HepG2 (cell line): Measurements from ENCODE around the gene DIP2C. TPM values are rescaled to one million over a fixed set of nuclear protein-coding genes. Genes with fewer than 3 reads are reported as not detected.

Experiments
- ATAC-seq: fragments of 200-7000 bp; cut with Tn5 transposase; 3 replicates; pipeline ENCODE4 v1.9.1; 2020; ENCODE audit warnings: mild to moderate bottlenecking, moderate library complexity
- BruUV-seq: library from RNA; stranded (reverse); fragments of 400-500 nt; replicated peaks from 2 replicates; lab custom pipeline; 2021; lab: Mats Ljungman, UMichigan
- CTCF ChIA-PET: fragments of 300-600 bp; formaldehyde crosslinking; extraction: SDS; loops from one replicate; lab custom pipeline; 2021; ENCODE audit warnings: low total read pairs, inconsistent platforms, low intra/inter-chr PET ratio; lab: Yijun Ruan, JAX
- POLR2A ChIA-PET: fragments of 350-600 bp; sonication (Branson Sonifier 250); formaldehyde crosslinking; loops from one replicate; lab custom pipeline; 2020; ENCODE audit warnings: antibody characterized with exemption, inconsistent platforms; lab: Yijun Ruan, JAX
- DNase-seq: peaks from one replicate; pipeline ENCODE4 v3.0.0-alpha.2; 2015; ENCODE audit warnings: low spot score
- FAIRE-seq: peaks from 3 replicates; lab custom pipeline; 2011; peaks lifted over from hg19 to GRCh38; lab: Jason Lieb, UNC
- H2AFZ ChIP-seq: one replicate; pipeline ENCODE4 v1.6.1; 2011; ENCODE audit warnings: low read length, inconsistent platforms
- H3K27ac ChIP-seq: fragments of 300-600 bp; 3 replicates; pipeline ENCODE4 v1.8.0; 2011; ENCODE audit warnings: mixed run types, mild to moderate bottlenecking, mixed read lengths, low read length, inconsistent platforms; ENCODE audit not compliant: insufficient read depth; ENCODE audit errors: extremely low read length
- H3K27me3 ChIP-seq, 2 experiments: fragments of 200-600 bp in 1 of 2; 2 replicates in 1 of 2; 3 replicates in 1 of 2; pipeline versions ENCODE4 v1.6.0 to v1.8.0; 2011; ENCODE audit warnings: low read length in 2 of 2, mild to moderate bottlenecking in 2 of 2, moderate library complexity in 2 of 2, inconsistent platforms in 1 of 2; ENCODE audit not compliant: insufficient read depth in 2 of 2, control insufficient read depth in 1 of 2
- H3K36me3 ChIP-seq, 2 experiments: fragments of 200-600 bp in 1 of 2; replicated peaks in 1 of 2; 2 replicates in 1 of 2; 3 replicates in 1 of 2; pipeline versions ENCODE4 v1.5.1 to v1.8.0; 2011; ENCODE audit warnings: low read length in 2 of 2, inconsistent platforms in 1 of 2; ENCODE audit not compliant: insufficient read depth in 2 of 2, control insufficient read depth in 1 of 2
- H3K4me1 ChIP-seq: 2 replicates; pipeline ENCODE4 v1.5.1; 2012; ENCODE audit warnings: low read length, inconsistent platforms; ENCODE audit not compliant: insufficient read depth
- H3K4me2 ChIP-seq: 2 replicates; pipeline ENCODE4 v1.6.0; 2011; ENCODE audit warnings: low read depth, low read length, inconsistent platforms
- H3K4me3 ChIP-seq, 3 experiments: fragments of 200-600 bp in 1 of 3; sonication (generic), shearing (Covaris generic) in 1 of 3; replicated peaks in 1 of 3; 2 replicates each; pipeline ENCODE4 v1.5.1; 2011 to 2016; ENCODE audit warnings: low read length in 3 of 3, inconsistent platforms in 2 of 3, low read depth in 2 of 3, mild to moderate bottlenecking in 2 of 3, control low read depth in 1 of 3, mixed read lengths in 1 of 3; ENCODE audit not compliant: insufficient read depth in 1 of 3
- H3K79me2 ChIP-seq: one replicate; pipeline ENCODE4 v1.6.1; 2011; ENCODE audit warnings: low read length, inconsistent platforms; ENCODE audit not compliant: insufficient read depth
- H3K9ac ChIP-seq: 2 replicates; pipeline ENCODE4 v1.6.0; 2011; ENCODE audit warnings: mild to moderate bottlenecking, low read depth, low read length, inconsistent platforms; ENCODE audit not compliant: insufficient read depth
- H3K9me3 ChIP-seq: 2 replicates; pipeline ENCODE4 v1.5.1; 2012; ENCODE audit warnings: mild to moderate bottlenecking, low read length
- H4K20me1 ChIP-seq: 2 replicates; pipeline ENCODE4 v1.6.0; 2011; ENCODE audit warnings: inconsistent platforms, mild to moderate bottlenecking, low read length, moderate library complexity; ENCODE audit not compliant: insufficient read depth
- EEA1 ChIP-seq: sonication (generic); formaldehyde crosslinking; IDR thresholded peaks from 2 replicates; pipeline ENCODE4 v1.5.1; 2020; ENCODE audit warnings: mild to moderate bottlenecking, missing genetic modification reagents, borderline replicate concordance
- GFI1 ChIP-seq: sonication (generic); formaldehyde crosslinking; IDR thresholded peaks from 2 replicates; pipeline ENCODE4 v1.5.0; 2020; ENCODE audit warnings: missing genetic modification reagents, mild to moderate bottlenecking, borderline replicate concordance
- KAT8 ChIP-seq: IDR thresholded peaks from 2 replicates; pipeline ENCODE4 v1.6.1; 2016; ENCODE audit warnings: missing genetic modification reagents, missing compliant biosample characterization
- KMT2B ChIP-seq: IDR thresholded peaks from 2 replicates; pipeline ENCODE4 v1.6.1; 2016; ENCODE audit warnings: missing genetic modification reagents, missing compliant biosample characterization
- MIER3 ChIP-seq: IDR thresholded peaks from 2 replicates; pipeline ENCODE4 v1.6.1; 2016; ENCODE audit warnings: missing compliant biosample characterization, borderline replicate concordance
- NCOR1 ChIP-seq: fragments of 200-600 bp; sonication (generic); IDR thresholded peaks from 2 replicates; pipeline ENCODE4 v1.7.0; 2017; ENCODE audit warnings: antibody characterized with exemption, low read length, borderline replicate concordance
- NR3C1 ChIP-seq: sonication (generic); formaldehyde crosslinking; IDR thresholded peaks from 2 replicates; pipeline ENCODE4 v1.4.0; 2020; ENCODE audit warnings: missing genetic modification reagents
- POLR2AphosphoS2 ChIP-seq: IDR thresholded peaks from 2 replicates; pipeline ENCODE4 v1.6.1; 2011; ENCODE audit warnings: low read depth, low read length, improper control_type of control experiment
- PREB ChIP-seq: sonication (generic); formaldehyde crosslinking; IDR thresholded peaks from 2 replicates; pipeline ENCODE4 v1.4.0; 2020; ENCODE audit warnings: missing genetic modification reagents
- SRSF4 ChIP-seq: fragments of 200-400 bp; formaldehyde crosslinking; IDR thresholded peaks from one replicate; pipeline ENCODE4 v1.6.1; 2018; ENCODE audit warnings: mild to moderate bottlenecking, low read depth, low read length, moderate library complexity; ENCODE audit not compliant: poor library complexity, severe bottlenecking
- STAG1 ChIP-seq: sonication (generic); formaldehyde crosslinking; IDR thresholded peaks from 2 replicates; pipeline ENCODE4 v1.4.0; 2020; ENCODE audit warnings: missing genetic modification reagents
- THYN1 ChIP-seq: sonication (generic); formaldehyde crosslinking; IDR thresholded peaks from 2 replicates; pipeline ENCODE4 v1.8.1; 2023; ENCODE audit warnings: low read depth, mild to moderate bottlenecking, moderate library complexity, missing genetic modification reagents, borderline replicate concordance
- ZBTB42 ChIP-seq: sonication (generic); formaldehyde crosslinking; IDR thresholded peaks from 2 replicates; pipeline ENCODE4 v1.5.0; 2020; ENCODE audit warnings: mild to moderate bottlenecking, missing genetic modification reagents
- ZNF337 ChIP-seq: sonication (generic); formaldehyde crosslinking; IDR thresholded peaks from 2 replicates; pipeline ENCODE4 v1.5.1; 2020; ENCODE audit warnings: missing genetic modification reagents, low read depth, mild to moderate bottlenecking, borderline replicate concordance
- ZNF564 ChIP-seq: sonication (generic); formaldehyde crosslinking; IDR thresholded peaks from 2 replicates; pipeline ENCODE4 v1.8.1; 2023; ENCODE audit warnings: mild to moderate bottlenecking, missing genetic modification reagents
- ZNF75D ChIP-seq: sonication (generic); formaldehyde crosslinking; IDR thresholded peaks from 2 replicates; pipeline ENCODE4 v1.8.1; 2023; ENCODE audit warnings: missing genetic modification reagents, mild to moderate bottlenecking, borderline replicate concordance
- WGBS: methylation state at CpG from one replicate; pipeline ENCODE4 v1.1.6; 2017; ENCODE audit warnings: low lambda C conversion rate; 5-methylcytosine and 5-hydroxymethylcytosine counted together
- in situ Hi-C: cut with HindIII; loops from 2 replicates; pipeline ENCODE4 v1.10.0; 2017; ENCODE audit warnings: low pct_unique_long_range_greater_than_20kb; ENCODE audit not compliant: extremely low pct_ligation_motif_present
- intact Hi-C: fragments of 100-400 bp; cut with micrococcal nuclease; formaldehyde crosslinking; loops from one replicate; pipeline ENCODE4 v1.10.0; 2022; ENCODE audit not compliant: unreplicated experiment
- polyA plus RNA-seq, 8 experiments: library from polyadenylated mRNA; depleted of rRNA in 3 of 8; stranded (reverse) in 7 of 8; unstranded in 1 of 8; fragments of >200 nt; fragmentation: Illumina TruSeq in 4 of 8; extraction: Trizol in 4 of 8; gene quantifications; 2 replicates each; pipeline versions ENCODE4 v1.2.1 to v1.2.3, GENCODE V29; 2011 to 2016; ENCODE audit warnings: low read depth in 4 of 8, missing spikeins in 1 of 8, mixed read lengths in 1 of 8; ENCODE audit not compliant: insufficient read depth in 1 of 8
- total RNA-seq, 5 experiments: library from RNA; depleted of rRNA; stranded (reverse); fragments of >200 nt; fragmentation: Illumina TruSeq; extraction: Trizol; gene quantifications; 2 replicates each; pipeline ENCODE4 v1.2.3, GENCODE V29; 2016; ENCODE audit warnings: low read depth in 1 of 5
- TF ChIP-seq, protein P1 (sequence below): sonication (generic); formaldehyde crosslinking; IDR thresholded peaks from 2 replicates; pipeline ENCODE4 v1.5.0; 2020; ENCODE audit warnings: mild to moderate bottlenecking, low read depth, missing genetic modification reagents, borderline replicate concordance
- TF ChIP-seq, protein P2 (sequence below): sonication (generic); formaldehyde crosslinking; IDR thresholded peaks from 2 replicates; pipeline ENCODE4 v1.5.1; 2020; ENCODE audit warnings: missing genetic modification reagents, mild to moderate bottlenecking, borderline replicate concordance

DIP2C gene
- total and polyA plus RNA-seq, 2 of the 13 experiments (the other 11 are each of a cell fraction or from before 2014, with no cell fraction given), result 2.2 to 2.7 TPM

DNA sequence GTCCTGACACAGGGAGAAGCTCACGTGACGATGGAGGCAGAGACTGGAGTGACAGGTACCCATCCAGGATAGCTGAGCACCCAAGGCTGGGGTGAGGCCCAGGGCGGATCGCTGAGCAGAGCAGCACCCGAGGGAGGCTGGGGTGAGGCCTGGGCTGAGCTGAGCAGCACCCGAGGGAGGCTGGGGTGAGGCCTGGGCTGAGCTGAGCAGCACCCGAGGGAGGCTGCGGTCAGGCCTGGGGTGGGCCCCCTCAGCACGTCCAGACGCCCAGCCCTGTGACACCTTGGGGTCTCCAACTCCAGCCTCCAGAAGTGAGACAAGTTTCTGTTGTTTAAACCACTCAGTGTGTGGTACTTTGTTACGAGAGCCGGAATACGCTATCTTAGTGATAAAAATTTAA lies 318.0 kb downstream of the DIP2C start:
- peaks cover 25% of the 10 kb centered on the region for H3K4me1 ChIP-seq
- CTCF ChIA-PET, result no interaction called here
- H2AFZ ChIP-seq, result no peak overlapping the region
- no peaks in the 10 kb centered on the region for H4K20me1 ChIP-seq
- intact Hi-C loops (loop anchor here (5.0 kb wide), 1 partner anchor 1221 kb away; no protein-coding TSS in a partner anchor), in situ Hi-C loops (no loop called here)
- TF ChIP-seq MIER3 (CRISPR knock-in tag) (no peak), ZNF564 (CRISPR knock-in tag) (no peak), KMT2B (CRISPR knock-in tag) (no peak), KAT8 (no peak), GFI1 (CRISPR knock-in tag) (no peak), NR3C1 (CRISPR knock-in tag) (no peak), ZBTB42 (CRISPR knock-in tag) (no peak), EEA1 (CRISPR knock-in tag) (no peak), PREB (no peak), ZNF75D (CRISPR knock-in tag) (no peak), STAG1 (CRISPR knock-in tag) (no peak), SRSF4 (no peak), ZNF337 (CRISPR knock-in tag) (no peak), THYN1 (CRISPR knock-in tag) (no peak), POLR2AphosphoS2 (no peak), NCOR1 (no peak)
- TF ChIP-seq, protein P1, sequence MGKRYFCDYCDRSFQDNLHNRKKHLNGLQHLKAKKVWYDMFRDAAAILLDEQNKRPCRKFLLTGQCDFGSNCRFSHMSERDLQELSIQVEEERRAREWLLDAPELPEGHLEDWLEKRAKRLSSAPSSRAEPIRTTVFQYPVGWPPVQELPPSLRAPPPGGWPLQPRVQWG (CRISPR knock-in tag), result no peak
- TF ChIP-seq, protein P2, sequence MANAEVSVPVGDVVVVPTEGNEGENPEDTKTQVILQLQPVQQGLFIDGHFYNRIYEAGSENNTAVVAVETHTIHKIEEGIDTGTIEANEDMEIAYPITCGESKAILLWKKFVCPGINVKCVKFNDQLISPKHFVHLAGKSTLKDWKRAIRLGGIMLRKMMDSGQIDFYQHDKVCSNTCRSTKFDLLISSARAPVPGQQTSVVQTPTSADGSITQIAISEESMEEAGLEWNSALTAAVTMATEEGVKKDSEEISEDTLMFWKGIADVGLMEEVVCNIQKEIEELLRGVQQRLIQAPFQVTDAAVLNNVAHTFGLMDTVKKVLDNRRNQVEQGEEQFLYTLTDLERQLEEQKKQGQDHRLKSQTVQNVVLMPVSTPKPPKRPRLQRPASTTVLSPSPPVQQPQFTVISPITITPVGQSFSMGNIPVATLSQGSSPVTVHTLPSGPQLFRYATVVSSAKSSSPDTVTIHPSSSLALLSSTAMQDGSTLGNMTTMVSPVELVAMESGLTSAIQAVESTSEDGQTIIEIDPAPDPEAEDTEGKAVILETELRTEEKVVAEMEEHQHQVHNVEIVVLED (CRISPR knock-in tag), result no peak
- H3K27ac ChIP-seq, result no peak overlapping the region
- H3K4me3 ChIP-seq, result no peak overlapping the region
- H3K9ac ChIP-seq, result no peak overlapping the region
- WGBS, result over 99% methylated on average over 8 of the region's 13 CpGs
- no peaks in the 10 kb centered on the region; a peak in 3 of 5 replicates for H3K36me3 ChIP-seq
- no peak overlapping the region for H3K4me2 ChIP-seq
- no peak for FAIRE-seq
- H3K79me2 ChIP-seq, result no peaks in the 10 kb centered on the region
- no peaks in the 10 kb centered on the region for H3K27me3 ChIP-seq
- no peaks in the 10 kb centered on the region for H3K9me3 ChIP-seq
- no peak for DNase-seq
- POLR2A ChIA-PET, result no interaction called here
- BruUV-seq, result no TSS peak
- ATAC-seq, result no peak
